ENCODE results near the gene NRM. TPM values are rescaled to one million over a fixed set of nuclear protein-coding genes. Genes with fewer than 3 reads are reported as not detected.

The NRM gene
- total and polyA plus RNA-seq, 2 experiments from 2014 or later = 13.8 to 33.8 TPM

DNA sequence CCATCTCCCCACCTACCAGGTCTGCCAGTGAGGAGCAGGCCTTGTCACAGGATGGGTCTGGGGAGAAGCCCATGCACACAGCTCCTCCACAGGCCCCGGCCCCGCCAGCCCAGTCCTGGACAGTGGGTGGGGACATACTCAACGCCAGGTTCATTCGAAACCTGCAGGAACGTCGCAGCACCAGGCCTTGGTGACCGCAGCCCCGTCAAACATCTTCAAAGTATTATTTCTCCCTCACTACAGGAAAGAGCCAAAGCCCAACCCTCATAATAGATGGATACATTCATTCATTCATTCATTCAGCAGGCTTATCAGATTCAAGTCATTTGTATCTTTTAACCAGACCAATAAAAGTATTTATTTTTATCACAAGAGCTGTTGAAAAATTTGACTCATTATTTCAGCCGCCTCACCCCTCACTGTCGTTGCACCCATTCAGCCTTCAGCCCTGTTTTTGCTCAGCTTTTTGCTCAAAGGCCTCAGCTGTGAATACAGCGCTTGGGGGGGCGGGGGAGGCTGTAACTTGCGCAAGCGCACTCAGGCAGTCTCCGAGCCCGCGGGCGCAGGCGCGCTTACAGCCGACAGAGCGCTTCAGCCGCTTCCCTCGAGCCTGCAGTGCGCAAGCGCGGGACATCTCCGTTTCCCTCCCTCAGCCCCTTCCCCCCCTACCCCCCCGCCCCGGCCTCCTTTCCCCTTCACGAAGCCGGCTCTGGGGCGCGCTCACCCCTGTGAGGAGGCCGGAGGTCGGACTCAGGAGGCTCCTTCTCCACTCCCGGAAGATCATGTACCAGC, 44.1 kb downstream of the NRM start, which contains the start of gene C6orf136:
Gene C6orf136, plus strand, starts transcription at position 684 of the 792 bp plus-strand sequence. Its CDS starts 99 bp downstream, at position 783.
- TF ChIP-seq, protein P1, sequence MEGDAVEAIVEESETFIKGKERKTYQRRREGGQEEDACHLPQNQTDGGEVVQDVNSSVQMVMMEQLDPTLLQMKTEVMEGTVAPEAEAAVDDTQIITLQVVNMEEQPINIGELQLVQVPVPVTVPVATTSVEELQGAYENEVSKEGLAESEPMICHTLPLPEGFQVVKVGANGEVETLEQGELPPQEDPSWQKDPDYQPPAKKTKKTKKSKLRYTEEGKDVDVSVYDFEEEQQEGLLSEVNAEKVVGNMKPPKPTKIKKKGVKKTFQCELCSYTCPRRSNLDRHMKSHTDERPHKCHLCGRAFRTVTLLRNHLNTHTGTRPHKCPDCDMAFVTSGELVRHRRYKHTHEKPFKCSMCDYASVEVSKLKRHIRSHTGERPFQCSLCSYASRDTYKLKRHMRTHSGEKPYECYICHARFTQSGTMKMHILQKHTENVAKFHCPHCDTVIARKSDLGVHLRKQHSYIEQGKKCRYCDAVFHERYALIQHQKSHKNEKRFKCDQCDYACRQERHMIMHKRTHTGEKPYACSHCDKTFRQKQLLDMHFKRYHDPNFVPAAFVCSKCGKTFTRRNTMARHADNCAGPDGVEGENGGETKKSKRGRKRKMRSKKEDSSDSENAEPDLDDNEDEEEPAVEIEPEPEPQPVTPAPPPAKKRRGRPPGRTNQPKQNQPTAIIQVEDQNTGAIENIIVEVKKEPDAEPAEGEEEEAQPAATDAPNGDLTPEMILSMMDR (conservative IDR thresholded peaks at IDR 0.05; ENCODE audit: low read depth in 2 of 2) = no peak
- TF ChIP-seq STAT1 (IDR thresholded peaks at IDR 0.05; ENCODE audit: unreplicated experiment) = no peak
- TF ChIP-seq NANOG (IDR thresholded peaks at IDR 0.05; ENCODE audit: borderline replicate concordance) = no peak
- no peak for TF ChIP-seq ZNF331 (CRISPR knock-in tag; IDR thresholded peaks at IDR 0.05; ENCODE audit: low read depth)
- no peak for TF ChIP-seq EZH2 (IDR thresholded peaks at IDR 0.05; ENCODE audit: low read depth, unreplicated experiment)
- no peak for TF ChIP-seq EZH2phosphoT487 (IDR thresholded peaks at IDR 0.05; ENCODE audit: unreplicated experiment)
- no peak for TF ChIP-seq CREB1 (CRISPR knock-in tag; IDR thresholded peaks at IDR 0.05; ENCODE audit: low read depth)
- TF ChIP-seq, protein P2, sequence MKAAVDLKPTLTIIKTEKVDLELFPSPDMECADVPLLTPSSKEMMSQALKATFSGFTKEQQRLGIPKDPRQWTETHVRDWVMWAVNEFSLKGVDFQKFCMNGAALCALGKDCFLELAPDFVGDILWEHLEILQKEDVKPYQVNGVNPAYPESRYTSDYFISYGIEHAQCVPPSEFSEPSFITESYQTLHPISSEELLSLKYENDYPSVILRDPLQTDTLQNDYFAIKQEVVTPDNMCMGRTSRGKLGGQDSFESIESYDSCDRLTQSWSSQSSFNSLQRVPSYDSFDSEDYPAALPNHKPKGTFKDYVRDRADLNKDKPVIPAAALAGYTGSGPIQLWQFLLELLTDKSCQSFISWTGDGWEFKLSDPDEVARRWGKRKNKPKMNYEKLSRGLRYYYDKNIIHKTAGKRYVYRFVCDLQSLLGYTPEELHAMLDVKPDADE (IDR thresholded peaks at IDR 0.05) = no peak
- TF ChIP-seq, protein P3, sequence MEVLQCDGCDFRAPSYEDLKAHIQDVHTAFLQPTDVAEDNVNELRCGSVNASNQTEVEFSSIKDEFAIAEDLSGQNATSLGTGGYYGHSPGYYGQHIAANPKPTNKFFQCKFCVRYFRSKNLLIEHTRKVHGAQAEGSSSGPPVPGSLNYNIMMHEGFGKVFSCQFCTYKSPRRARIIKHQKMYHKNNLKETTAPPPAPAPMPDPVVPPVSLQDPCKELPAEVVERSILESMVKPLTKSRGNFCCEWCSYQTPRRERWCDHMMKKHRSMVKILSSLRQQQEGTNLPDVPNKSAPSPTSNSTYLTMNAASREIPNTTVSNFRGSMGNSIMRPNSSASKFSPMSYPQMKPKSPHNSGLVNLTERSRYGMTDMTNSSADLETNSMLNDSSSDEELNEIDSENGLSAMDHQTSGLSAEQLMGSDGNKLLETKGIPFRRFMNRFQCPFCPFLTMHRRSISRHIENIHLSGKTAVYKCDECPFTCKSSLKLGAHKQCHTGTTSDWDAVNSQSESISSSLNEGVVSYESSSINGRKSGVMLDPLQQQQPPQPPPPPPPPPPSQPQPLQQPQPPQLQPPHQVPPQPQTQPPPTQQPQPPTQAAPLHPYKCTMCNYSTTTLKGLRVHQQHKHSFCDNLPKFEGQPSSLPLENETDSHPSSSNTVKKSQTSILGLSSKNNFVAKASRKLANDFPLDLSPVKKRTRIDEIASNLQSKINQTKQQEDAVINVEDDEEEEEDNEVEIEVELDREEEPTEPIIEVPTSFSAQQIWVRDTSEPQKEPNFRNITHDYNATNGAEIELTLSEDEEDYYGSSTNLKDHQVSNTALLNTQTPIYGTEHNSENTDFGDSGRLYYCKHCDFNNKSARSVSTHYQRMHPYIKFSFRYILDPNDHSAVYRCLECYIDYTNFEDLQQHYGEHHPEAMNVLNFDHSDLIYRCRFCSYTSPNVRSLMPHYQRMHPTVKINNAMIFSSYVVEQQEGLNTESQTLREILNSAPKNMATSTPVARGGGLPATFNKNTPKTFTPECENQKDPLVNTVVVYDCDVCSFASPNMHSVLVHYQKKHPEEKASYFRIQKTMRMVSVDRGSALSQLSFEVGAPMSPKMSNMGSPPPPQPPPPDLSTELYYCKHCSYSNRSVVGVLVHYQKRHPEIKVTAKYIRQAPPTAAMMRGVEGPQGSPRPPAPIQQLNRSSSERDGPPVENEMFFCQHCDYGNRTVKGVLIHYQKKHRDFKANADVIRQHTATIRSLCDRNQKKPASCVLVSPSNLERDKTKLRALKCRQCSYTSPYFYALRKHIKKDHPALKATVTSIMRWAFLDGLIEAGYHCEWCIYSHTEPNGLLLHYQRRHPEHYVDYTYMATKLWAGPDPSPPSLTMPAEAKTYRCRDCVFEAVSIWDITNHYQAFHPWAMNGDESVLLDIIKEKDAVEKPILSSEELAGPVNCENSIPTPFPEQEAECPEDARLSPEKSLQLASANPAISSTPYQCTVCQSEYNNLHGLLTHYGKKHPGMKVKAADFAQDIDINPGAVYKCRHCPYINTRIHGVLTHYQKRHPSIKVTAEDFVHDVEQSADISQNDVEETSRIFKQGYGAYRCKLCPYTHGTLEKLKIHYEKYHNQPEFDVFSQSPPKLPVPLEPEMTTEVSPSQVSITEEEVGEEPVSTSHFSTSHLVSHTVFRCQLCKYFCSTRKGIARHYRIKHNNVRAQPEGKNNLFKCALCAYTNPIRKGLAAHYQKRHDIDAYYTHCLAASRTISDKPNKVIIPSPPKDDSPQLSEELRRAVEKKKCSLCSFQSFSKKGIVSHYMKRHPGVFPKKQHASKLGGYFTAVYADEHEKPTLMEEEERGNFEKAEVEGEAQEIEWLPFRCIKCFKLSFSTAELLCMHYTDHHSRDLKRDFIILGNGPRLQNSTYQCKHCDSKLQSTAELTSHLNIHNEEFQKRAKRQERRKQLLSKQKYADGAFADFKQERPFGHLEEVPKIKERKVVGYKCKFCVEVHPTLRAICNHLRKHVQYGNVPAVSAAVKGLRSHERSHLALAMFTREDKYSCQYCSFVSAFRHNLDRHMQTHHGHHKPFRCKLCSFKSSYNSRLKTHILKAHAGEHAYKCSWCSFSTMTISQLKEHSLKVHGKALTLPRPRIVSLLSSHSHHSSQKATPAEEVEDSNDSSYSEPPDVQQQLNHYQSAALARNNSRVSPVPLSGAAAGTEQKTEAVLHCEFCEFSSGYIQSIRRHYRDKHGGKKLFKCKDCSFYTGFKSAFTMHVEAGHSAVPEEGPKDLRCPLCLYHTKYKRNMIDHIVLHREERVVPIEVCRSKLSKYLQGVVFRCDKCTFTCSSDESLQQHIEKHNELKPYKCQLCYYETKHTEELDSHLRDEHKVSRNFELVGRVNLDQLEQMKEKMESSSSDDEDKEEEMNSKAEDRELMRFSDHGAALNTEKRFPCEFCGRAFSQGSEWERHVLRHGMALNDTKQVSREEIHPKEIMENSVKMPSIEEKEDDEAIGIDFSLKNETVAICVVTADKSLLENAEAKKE (CRISPR knock-in tag; IDR thresholded peaks at IDR 0.05) = no peak
- TF ChIP-seq POLR2AphosphoS5 (IDR thresholded peaks at IDR 0.05; ENCODE audit: low read depth) = no peak
- TF ChIP-seq, protein P4, sequence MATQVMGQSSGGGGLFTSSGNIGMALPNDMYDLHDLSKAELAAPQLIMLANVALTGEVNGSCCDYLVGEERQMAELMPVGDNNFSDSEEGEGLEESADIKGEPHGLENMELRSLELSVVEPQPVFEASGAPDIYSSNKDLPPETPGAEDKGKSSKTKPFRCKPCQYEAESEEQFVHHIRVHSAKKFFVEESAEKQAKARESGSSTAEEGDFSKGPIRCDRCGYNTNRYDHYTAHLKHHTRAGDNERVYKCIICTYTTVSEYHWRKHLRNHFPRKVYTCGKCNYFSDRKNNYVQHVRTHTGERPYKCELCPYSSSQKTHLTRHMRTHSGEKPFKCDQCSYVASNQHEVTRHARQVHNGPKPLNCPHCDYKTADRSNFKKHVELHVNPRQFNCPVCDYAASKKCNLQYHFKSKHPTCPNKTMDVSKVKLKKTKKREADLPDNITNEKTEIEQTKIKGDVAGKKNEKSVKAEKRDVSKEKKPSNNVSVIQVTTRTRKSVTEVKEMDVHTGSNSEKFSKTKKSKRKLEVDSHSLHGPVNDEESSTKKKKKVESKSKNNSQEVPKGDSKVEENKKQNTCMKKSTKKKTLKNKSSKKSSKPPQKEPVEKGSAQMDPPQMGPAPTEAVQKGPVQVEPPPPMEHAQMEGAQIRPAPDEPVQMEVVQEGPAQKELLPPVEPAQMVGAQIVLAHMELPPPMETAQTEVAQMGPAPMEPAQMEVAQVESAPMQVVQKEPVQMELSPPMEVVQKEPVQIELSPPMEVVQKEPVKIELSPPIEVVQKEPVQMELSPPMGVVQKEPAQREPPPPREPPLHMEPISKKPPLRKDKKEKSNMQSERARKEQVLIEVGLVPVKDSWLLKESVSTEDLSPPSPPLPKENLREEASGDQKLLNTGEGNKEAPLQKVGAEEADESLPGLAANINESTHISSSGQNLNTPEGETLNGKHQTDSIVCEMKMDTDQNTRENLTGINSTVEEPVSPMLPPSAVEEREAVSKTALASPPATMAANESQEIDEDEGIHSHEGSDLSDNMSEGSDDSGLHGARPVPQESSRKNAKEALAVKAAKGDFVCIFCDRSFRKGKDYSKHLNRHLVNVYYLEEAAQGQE (IDR thresholded peaks at IDR 0.05; ENCODE audit: unreplicated experiment) = no peak
- H3K4me3 Mint-ChIP-seq = peak within 1 kb of the TSS; percentile 92
- peak; percentile 71 for ATAC-seq

More for the DNA sequence above, 44.1 kb downstream of the NRM start, which contains the start of gene C6orf136:
- Mint-ChIP-seq H3K9me3 (no peaks in the 10 kb centered on the region), H3K27me3 (ENCODE audit: insufficient read depth, low read depth, poor library complexity) (peaks cover 10% of the 10 kb centered on the region), H3K36me3 (ENCODE audit: low read depth) (peaks cover 44% of the 10 kb centered on the region), H3K27ac (peak within 1 kb of the TSS; percentile 84), H3K4me1 (peaks cover 16% of the 10 kb centered on the region)
- Histone ChIP-seq H3K79me2 (replicated peaks; ENCODE audit: insufficient read depth) (peaks cover 30% of the 10 kb centered on the region), H3K4me2 (peak within 1 kb of the TSS; percentile 92), H3K36me3 (ENCODE audit: insufficient read depth) (peaks cover under 1% of the 10 kb centered on the region; the same call in 1 of the 2 replicates), H3K27me3 (ENCODE audit: insufficient read depth) (no peaks in the 10 kb centered on the region), H4K20me1 (replicated peaks; ENCODE audit: insufficient read depth) (peaks cover 9% of the 10 kb centered on the region; the same call in 1 of the 2 replicates), H3K27ac (ENCODE audit: low read depth) (peak within 1 kb of the TSS; percentile 81), H3F3A (replicated peaks; ENCODE audit: low read depth) (no peaks in the 10 kb centered on the region), H3K4me3 (peak within 1 kb of the TSS; percentile 94), H2AFZ (peak within 1 kb of the TSS; percentile 94), H3K9me2 (ENCODE audit: insufficient read depth) (no peaks in the 10 kb centered on the region), H3K4me1 (ENCODE audit: insufficient read depth) (peaks cover 17% of the 10 kb centered on the region)
- peak; percentile 93 for DNase-seq (ENCODE audit: low spot score)
